SH-SY5Y (cell line): ENCODE data around the gene MEIS2.

Source experiments
- GATA2 ChIP-seq: IDR thresholded peaks from 2 replicates; pipeline ENCODE4 v1.6.1; 2011; ENCODE audit warnings: mild to moderate bottlenecking, low read depth, low read length
- GATA3 ChIP-seq: IDR thresholded peaks from 2 replicates; pipeline ENCODE4 v1.6.1; 2011; ENCODE audit warnings: low read depth, mild to moderate bottlenecking, low read length, moderate library complexity

GRCh38 chr15:36959746-36960145 lies 140.6 kb downstream of the MEIS2 start:
- TF ChIP-seq GATA2 = no peak
- no peak for TF ChIP-seq GATA3
